Cardiac fibroblast (primary cell): Measurements from ENCODE around the gene SLC26A4.

Experiments used
- DNase-seq, 2 donors: peaks; one replicate each; pipeline versions ENCODE4 v3.0.0 to v3.0.0-alpha.2; 2010; ENCODE audit warnings: low read depth in 2 of 2
- H3K4me3 ChIP-seq, 2 donors: replicated peaks in 1 of 2; 1 replicate in 1 of 2; 2 replicates in 1 of 2; pipeline ENCODE4 v1.5.1; 2011; ENCODE audit warnings: low read depth in 2 of 2, low read length in 2 of 2, mild to moderate bottlenecking in 2 of 2, moderate library complexity in 1 of 2
- TF ChIP-seq, protein P1 (sequence below): IDR thresholded peaks from one replicate; pipeline ENCODE4 v1.5.1; 2011; ENCODE audit warnings: low read depth, mild to moderate bottlenecking, low read length, inconsistent platforms

SLC26A4 gene

DNA sequence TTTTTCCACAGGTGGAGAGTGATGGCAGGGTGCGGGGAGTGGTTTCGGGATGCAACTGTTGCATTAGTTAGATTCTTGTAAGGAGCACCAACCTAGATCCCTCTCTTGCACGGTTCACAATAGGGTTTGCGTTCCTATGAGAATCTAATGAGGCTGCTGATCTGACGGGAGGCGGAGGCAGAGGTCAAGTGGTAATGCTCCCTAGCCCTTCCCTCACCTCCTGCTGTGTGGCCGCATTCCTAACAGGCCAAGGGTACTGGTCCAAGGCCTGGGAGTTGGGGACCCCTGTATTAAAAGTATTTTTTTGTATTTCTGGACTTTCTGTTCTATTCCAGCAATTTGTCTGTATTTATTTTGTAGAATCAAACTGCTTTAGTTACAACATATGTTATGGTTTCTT is 90.5 kb downstream of the SLC26A4 start:
- H3K4me3 ChIP-seq = no peak overlapping the region
- TF ChIP-seq, protein P1, sequence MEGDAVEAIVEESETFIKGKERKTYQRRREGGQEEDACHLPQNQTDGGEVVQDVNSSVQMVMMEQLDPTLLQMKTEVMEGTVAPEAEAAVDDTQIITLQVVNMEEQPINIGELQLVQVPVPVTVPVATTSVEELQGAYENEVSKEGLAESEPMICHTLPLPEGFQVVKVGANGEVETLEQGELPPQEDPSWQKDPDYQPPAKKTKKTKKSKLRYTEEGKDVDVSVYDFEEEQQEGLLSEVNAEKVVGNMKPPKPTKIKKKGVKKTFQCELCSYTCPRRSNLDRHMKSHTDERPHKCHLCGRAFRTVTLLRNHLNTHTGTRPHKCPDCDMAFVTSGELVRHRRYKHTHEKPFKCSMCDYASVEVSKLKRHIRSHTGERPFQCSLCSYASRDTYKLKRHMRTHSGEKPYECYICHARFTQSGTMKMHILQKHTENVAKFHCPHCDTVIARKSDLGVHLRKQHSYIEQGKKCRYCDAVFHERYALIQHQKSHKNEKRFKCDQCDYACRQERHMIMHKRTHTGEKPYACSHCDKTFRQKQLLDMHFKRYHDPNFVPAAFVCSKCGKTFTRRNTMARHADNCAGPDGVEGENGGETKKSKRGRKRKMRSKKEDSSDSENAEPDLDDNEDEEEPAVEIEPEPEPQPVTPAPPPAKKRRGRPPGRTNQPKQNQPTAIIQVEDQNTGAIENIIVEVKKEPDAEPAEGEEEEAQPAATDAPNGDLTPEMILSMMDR = no peak
- DNase-seq = no peak

DNA sequence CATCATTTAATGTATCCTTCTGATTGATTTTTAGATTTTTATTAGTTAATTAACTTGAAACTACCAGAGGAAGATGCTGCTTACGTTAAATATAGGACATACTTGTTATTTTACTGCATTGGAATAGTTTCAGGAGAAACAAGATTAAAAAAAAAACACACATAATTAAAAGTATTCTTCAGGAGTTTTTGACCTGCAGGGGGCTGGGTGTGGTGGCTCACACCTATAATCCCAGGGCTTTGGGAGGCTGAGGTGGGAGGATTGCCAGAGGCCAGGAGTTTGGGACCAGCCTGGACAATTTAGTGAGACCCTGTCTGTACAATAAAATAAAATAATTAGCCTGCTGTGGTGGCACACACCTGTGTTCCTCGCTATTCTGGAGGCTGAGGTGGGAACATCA is 94.0 kb downstream of the SLC26A4 start:
- no peak overlapping the region for H3K4me3 ChIP-seq
- DNase-seq = no peak

DNA sequence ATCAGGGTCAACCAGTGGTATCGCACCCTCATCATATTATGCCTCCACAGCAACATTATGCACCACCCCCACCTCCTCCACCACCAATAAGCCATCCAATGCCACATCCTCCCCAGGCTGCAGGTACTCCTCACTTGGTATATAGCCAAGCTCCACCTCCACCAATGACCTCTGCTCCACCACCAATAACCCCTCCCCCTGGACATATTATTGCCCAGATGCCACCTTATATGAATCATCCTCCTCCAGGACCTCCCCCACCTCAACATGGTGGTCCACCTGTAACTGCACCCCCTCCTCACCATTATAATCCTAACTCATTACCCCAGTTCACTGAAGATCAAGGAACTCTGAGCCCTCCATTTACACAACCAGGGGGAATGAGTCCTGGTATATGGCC is 98.0 kb downstream of the SLC26A4 start:
- DNase-seq = no peak
- H3K4me3 ChIP-seq = no peak overlapping the region
- TF ChIP-seq, protein P1 = no peak

More for the DNA sequence above, 94.0 kb downstream of the SLC26A4 start:
- TF ChIP-seq, protein P1 = peak; percentile 18

DNA sequence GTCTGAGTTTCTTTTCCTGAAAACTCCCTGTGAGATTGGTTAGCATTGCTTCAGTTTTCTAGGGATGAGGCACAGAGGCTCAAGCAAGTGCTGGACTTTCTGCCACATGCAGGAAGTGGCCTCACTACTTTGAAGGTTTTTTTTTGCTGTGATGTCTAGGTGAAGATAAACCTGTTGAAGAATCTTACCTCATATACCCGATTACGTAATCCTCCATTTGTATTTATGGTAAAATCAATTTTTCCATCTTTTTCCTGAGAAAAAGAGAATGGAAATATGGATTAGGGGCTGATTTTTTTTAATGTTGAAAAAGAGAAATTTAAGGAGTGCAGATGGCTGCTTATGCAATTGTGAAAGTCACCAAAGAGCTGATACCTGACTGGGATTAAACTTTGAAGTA is 106.8 kb downstream of the SLC26A4 start:
- H3K4me3 ChIP-seq = no peak overlapping the region
- DNase-seq = no peak
- TF ChIP-seq, protein P1 = no peak
